A549 (cell line): ENCODE data around the gene GPR61. TPM values are rescaled to one million over a fixed set of nuclear protein-coding genes. Genes with fewer than 3 reads are reported as not detected.

Source experiments
- ATAC-seq, 2 experiments: fragments of 200-7000 bp in 1 of 2; fragments of >200 bp in 1 of 2; cut with Nextera tagmentation in 1 of 2; cut with Tn5 transposase in 1 of 2; 3 replicates each; pipeline versions ENCODE4 v1.8.0 to v1.9.1; 2018 to 2020; ENCODE audit warnings: mild to moderate bottlenecking in 1 of 2, moderate library complexity in 1 of 2
- CTCF ChIA-PET: fragments of 300-600 bp; sonication (Branson Sonifier 250); formaldehyde crosslinking; extraction: SDS; loops from one replicate; lab custom pipeline; 2021; ENCODE audit warnings: antibody characterized with exemption, inconsistent platforms; lab: Yijun Ruan, JAX
- POLR2A ChIA-PET: fragments of 350-600 bp; formaldehyde crosslinking; extraction: SDS; loops from one replicate; lab custom pipeline; 2021; ENCODE audit warnings: antibody characterized with exemption, inconsistent platforms; lab: Yijun Ruan, JAX
- DNase-seq, 2 experiments: peaks; one replicate each; pipeline versions ENCODE4 v3.0.0 to v3.0.0-alpha.2; 2011 to 2016; ENCODE audit warnings: low read depth in 1 of 2, low spot score in 1 of 2
- FAIRE-seq: peaks from 2 replicates; lab custom pipeline; 2011; peaks lifted over from hg19 to GRCh38; lab: Jason Lieb, UNC
- H3K27ac ChIP-seq, 2 experiments: fragments of >200 bp; sonication (Bioruptor Twin); formaldehyde crosslinking; 3 replicates each; pipeline ENCODE4 v1.5.1; 2016 to 2017
- H3K4me1 ChIP-seq: fragments of >200 bp; sonication (Bioruptor Twin); formaldehyde crosslinking; 3 replicates; pipeline ENCODE4 v1.6.1; 2016
- H3K4me2 ChIP-seq: fragments of >200 bp; sonication (Bioruptor Twin); formaldehyde crosslinking; 3 replicates; pipeline ENCODE4 v1.6.1; 2016
- H3K4me3 ChIP-seq: fragments of >200 bp; sonication (Bioruptor Twin); formaldehyde crosslinking; 3 replicates; pipeline ENCODE4 v1.5.1; 2016
- H3K9me3 ChIP-seq: fragments of >200 bp; sonication (Bioruptor Twin); formaldehyde crosslinking; 3 replicates; pipeline ENCODE4 v1.6.1; 2016
- CBX2 ChIP-seq: fragments of 200-600 bp; sonication (generic); IDR thresholded peaks from 2 replicates; pipeline ENCODE4 v1.6.1; 2016; ENCODE audit warnings: low read depth, mild to moderate bottlenecking, borderline replicate concordance
- CHD2 ChIP-seq: fragments of 150-350 bp; IDR thresholded peaks from 2 replicates; pipeline ENCODE4 v1.6.1; 2014; ENCODE audit warnings: low read length; ENCODE audit not compliant: partially characterized antibody
- EHF ChIP-seq: fragments of 250-450 bp; sonication (Bioruptor Pico); IDR thresholded peaks from 2 replicates; pipeline ENCODE4 v1.5.0; 2020; ENCODE audit warnings: mild to moderate bottlenecking
- EP300 ChIP-seq, 2 experiments: fragments of >200 bp; sonication (Bioruptor Twin); formaldehyde crosslinking; IDR thresholded peaks; 2 replicates in 1 of 2; 3 replicates in 1 of 2; pipeline ENCODE4 v1.6.1; 2016 to 2017
- ESRRA ChIP-seq: fragments of 150-350 bp; IDR thresholded peaks from 2 replicates; pipeline ENCODE4 v1.6.1; 2014; ENCODE audit warnings: mild to moderate bottlenecking, low read length, borderline replicate concordance
- FOSL2 ChIP-seq, 2 experiments: fragments of 450-650 bp in 1 of 2; fragments of >200 bp in 1 of 2; sonication (Bioruptor Twin) in 1 of 2; formaldehyde crosslinking; IDR thresholded peaks; 2 replicates each; pipeline versions ENCODE4 v1.5.0 to v1.6.1; 2016 to 2020; ENCODE audit warnings: mild to moderate bottlenecking in 1 of 2, moderate library complexity in 1 of 2
- FOXS1 ChIP-seq: fragments of 250-450 bp; sonication (Bioruptor Pico); IDR thresholded peaks from 2 replicates; pipeline ENCODE4 v1.5.0; 2020; ENCODE audit warnings: mild to moderate bottlenecking, moderate library complexity
- GATA3 ChIP-seq: IDR thresholded peaks from 2 replicates; pipeline ENCODE4 v1.6.1; 2012; ENCODE audit warnings: borderline replicate concordance
- HOXB13 ChIP-seq: fragments of 250-450 bp; sonication (Bioruptor Pico); IDR thresholded peaks from 2 replicates; pipeline ENCODE4 v1.5.0; 2020; ENCODE audit warnings: low read depth, mild to moderate bottlenecking, moderate library complexity
- MAFK ChIP-seq: fragments of 450-650 bp; IDR thresholded peaks from 2 replicates; pipeline ENCODE4 v1.6.1; 2014; ENCODE audit not compliant: partially characterized antibody
- MYC ChIP-seq: IDR thresholded peaks from 2 replicates; pipeline ENCODE4 v1.6.1; 2012; ENCODE audit warnings: mild to moderate bottlenecking, inconsistent platforms, low read length, improper control_type of control experiment, borderline replicate concordance
- NR3C1 ChIP-seq: fragments of >200 bp; sonication (Bioruptor Twin); formaldehyde crosslinking; IDR thresholded peaks from 3 replicates; pipeline ENCODE4 v1.6.1; 2017
- POLR2A ChIP-seq: IDR thresholded peaks from 2 replicates; pipeline ENCODE4 v1.6.1; 2012; ENCODE audit warnings: mild to moderate bottlenecking, low read length
- RAD21 ChIP-seq, 2 experiments: fragments of >200 bp in 1 of 2; sonication (Bioruptor Twin) in 1 of 2; formaldehyde crosslinking in 1 of 2; IDR thresholded peaks in 1 of 2; conservative IDR thresholded peaks in 1 of 2; 2 replicates in 1 of 2; 3 replicates in 1 of 2; pipeline ENCODE4 v1.6.1; 2012 to 2018; ENCODE audit warnings: inconsistent platforms in 1 of 2
- RFX5 ChIP-seq: fragments of 450-650 bp; IDR thresholded peaks from 2 replicates; pipeline ENCODE4 v1.7.1; 2014; ENCODE audit warnings: antibody characterized with exemption, mild to moderate bottlenecking, moderate library complexity
- SMC3 ChIP-seq: fragments of >200 bp; sonication (Bioruptor Twin); formaldehyde crosslinking; IDR thresholded peaks from 3 replicates; pipeline ENCODE4 v1.6.1; 2018; ENCODE audit warnings: inconsistent platforms
- ZFP36 ChIP-seq: fragments of 450-650 bp; IDR thresholded peaks from 2 replicates; pipeline ENCODE4 v1.6.1; 2014; ENCODE audit warnings: borderline replicate concordance; ENCODE audit not compliant: partially characterized antibody
- ZSCAN20 ChIP-seq: fragments of 250-450 bp; sonication (Bioruptor Pico); IDR thresholded peaks from 2 replicates; pipeline ENCODE4 v1.8.0; 2022; ENCODE audit warnings: mild to moderate bottlenecking, moderate library complexity
- WGBS: methylation state at CpG from one replicate; pipeline ENCODE4 v1.1.6; 2017; ENCODE audit errors: missing lambda C conversion rate; 5-methylcytosine and 5-hydroxymethylcytosine counted together
- polyA plus RNA-seq, 4 experiments: library from polyadenylated mRNA; depleted of rRNA in 3 of 4; stranded (reverse); fragments of >200 nt; fragmentation: RNase III in 1 of 4; extraction: RNeasy Plus Mini Kit Qiagen cat#74134 plus additional on column Dnase treatment in 1 of 4; gene quantifications; 2 replicates in 3 of 4; 3 replicates in 1 of 4; pipeline ENCODE4 v1.2.3, GENCODE V29; 2011 to 2017
- TF ChIP-seq, protein P1 (sequence below): fragments of >200 bp; sonication (Bioruptor Twin); formaldehyde crosslinking; IDR thresholded peaks from 3 replicates; pipeline ENCODE4 v1.5.1; 2016
- TF ChIP-seq, protein P2 (sequence below): fragments of 250-450 bp; sonication (Bioruptor Pico); IDR thresholded peaks from 2 replicates; pipeline ENCODE4 v1.5.0; 2020; ENCODE audit warnings: low read depth, mild to moderate bottlenecking, moderate library complexity
- TF ChIP-seq, protein P3 (sequence below): IDR thresholded peaks from 2 replicates; pipeline ENCODE4 v1.6.1; 2012

Gene GPR61
- polyA plus RNA-seq, 2 of the 4 experiments (the other 2 are of a cell fraction): 0.14 TPM; not detected in 1

DNA sequence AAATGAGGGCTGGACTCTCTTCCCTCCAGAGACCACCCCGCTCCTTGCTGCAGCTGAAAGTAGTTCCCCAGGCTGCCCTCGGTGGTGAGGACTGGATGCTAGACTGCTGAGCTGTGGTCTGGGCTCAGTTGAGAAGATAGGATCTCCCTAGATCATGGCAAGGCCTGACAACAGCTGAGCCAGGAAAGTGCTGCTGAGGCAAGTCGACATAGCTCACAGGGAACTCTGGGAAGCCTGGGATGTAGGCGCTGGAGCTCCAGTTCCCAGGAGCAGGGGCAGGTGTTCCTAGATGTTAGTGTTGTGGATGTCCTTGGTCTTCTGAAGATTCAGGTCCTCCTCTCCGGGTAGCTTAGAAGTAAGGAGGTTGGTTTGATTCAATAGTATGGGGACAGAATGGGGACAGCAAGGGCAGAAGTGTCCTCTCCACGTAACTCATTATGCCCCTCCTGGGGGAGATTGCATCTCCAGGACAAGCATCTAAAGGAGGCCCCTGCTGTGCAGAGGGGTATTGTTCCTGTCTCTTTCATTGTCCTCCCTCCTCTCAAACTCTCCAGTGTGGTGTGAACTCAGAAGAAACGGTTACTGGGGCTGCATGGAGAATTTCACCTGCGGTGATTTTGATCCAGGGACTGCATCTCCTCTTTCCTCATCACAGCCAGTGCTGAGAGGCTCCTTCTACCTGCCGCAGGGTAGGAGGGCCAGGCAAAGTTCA is 42.1 kb upstream of the GPR61 start (continued):
- TF ChIP-seq ESRRA: no peak
- no peak for TF ChIP-seq MAFK
- TF ChIP-seq, protein P1, sequence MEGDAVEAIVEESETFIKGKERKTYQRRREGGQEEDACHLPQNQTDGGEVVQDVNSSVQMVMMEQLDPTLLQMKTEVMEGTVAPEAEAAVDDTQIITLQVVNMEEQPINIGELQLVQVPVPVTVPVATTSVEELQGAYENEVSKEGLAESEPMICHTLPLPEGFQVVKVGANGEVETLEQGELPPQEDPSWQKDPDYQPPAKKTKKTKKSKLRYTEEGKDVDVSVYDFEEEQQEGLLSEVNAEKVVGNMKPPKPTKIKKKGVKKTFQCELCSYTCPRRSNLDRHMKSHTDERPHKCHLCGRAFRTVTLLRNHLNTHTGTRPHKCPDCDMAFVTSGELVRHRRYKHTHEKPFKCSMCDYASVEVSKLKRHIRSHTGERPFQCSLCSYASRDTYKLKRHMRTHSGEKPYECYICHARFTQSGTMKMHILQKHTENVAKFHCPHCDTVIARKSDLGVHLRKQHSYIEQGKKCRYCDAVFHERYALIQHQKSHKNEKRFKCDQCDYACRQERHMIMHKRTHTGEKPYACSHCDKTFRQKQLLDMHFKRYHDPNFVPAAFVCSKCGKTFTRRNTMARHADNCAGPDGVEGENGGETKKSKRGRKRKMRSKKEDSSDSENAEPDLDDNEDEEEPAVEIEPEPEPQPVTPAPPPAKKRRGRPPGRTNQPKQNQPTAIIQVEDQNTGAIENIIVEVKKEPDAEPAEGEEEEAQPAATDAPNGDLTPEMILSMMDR: no peak

DNA sequence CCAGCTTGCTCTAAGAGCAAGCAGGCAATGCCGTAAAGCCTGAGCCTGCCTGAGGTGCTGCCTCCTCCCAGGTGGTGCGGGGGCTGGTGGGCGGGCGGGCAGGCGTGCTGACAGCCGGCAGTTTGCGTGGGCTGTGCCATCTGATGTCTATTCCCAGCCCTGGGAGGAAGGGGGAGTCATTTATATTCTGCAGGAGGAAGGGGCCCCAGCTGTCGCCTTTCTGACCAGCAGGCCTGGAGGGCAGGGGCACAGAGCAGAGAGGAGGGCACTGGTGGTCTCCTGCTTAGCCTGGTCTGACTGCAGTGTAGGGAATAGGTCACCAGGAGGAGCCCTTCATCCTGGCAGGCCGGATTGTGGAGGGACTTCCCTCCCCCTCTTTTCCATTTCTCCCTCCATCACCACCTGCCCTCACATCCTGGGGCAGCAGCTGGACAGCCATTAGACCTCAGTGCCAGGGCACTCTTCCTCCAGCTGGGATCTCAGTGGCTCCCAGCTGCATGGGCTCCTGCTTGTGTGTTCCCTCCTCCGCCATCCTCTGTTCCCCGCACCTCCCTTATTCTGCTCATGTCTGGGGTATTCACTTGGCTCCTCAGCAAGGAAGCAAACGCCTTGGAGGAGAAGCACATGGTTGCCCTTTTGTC is 41.4 kb upstream of the GPR61 start:
- FAIRE-seq (no peak), DNase-seq (peak; percentile 28 to 31), ATAC-seq (peak in 1 of 2 experiments; percentile 48; a peak in 3 of 6 replicates)
- ChIA-PET POLR2A (no interaction called here), CTCF (interaction anchor here (1.1 to 23.6 kb wide), 8 partner anchors 9 to 42 kb away, joined by 3 to 749 read pairs (median 26); partner anchors contain the start of genes AMIGO1, ATXN7L2 and GPR61)
- H3K4me1 ChIP-seq: peaks cover 6% of the 10 kb centered on the region; the same call in 1 of the 3 replicates
- WGBS: 72% methylated on average over 5 of the region's 12 CpGs
- H3K9me3 ChIP-seq: no peaks in the 10 kb centered on the region
- TF ChIP-seq ZSCAN20: no peak
- TF ChIP-seq EP300 (IDR thresholded peaks at IDR 0.05): no peak
- no peak for TF ChIP-seq MAFK
- no peak for TF ChIP-seq FOXS1 (CRISPR knock-in tag)
- TF ChIP-seq CHD2: no peak
- TF ChIP-seq CBX2: no peak
- TF ChIP-seq, protein P1: peak; percentile 37
- TF ChIP-seq, protein P2, sequence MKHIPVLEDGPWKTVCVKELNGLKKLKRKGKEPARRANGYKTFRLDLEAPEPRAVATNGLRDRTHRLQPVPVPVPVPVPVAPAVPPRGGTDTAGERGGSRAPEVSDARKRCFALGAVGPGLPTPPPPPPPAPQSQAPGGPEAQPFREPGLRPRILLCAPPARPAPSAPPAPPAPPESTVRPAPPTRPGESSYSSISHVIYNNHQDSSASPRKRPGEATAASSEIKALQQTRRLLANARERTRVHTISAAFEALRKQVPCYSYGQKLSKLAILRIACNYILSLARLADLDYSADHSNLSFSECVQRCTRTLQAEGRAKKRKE: no peak
- no peak for TF ChIP-seq MYC
- TF ChIP-seq NR3C1: no peak
- TF ChIP-seq, protein P3, sequence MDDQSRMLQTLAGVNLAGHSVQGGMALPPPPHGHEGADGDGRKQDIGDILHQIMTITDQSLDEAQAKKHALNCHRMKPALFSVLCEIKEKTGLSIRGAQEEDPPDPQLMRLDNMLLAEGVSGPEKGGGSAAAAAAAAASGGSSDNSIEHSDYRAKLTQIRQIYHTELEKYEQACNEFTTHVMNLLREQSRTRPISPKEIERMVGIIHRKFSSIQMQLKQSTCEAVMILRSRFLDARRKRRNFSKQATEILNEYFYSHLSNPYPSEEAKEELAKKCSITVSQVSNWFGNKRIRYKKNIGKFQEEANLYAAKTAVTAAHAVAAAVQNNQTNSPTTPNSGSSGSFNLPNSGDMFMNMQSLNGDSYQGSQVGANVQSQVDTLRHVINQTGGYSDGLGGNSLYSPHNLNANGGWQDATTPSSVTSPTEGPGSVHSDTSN: no peak
- no peak for TF ChIP-seq FOSL2 (IDR thresholded peaks at IDR 0.05)
- no peak for TF ChIP-seq FOSL2 (CRISPR knock-in tag; IDR thresholded peaks at IDR 0.05)
- TF ChIP-seq RAD21 (conservative IDR thresholded peaks at IDR 0.05 in 1 of 2, IDR thresholded peaks at IDR 0.05 in 1 of 2): peak; percentile 26 to 34; a peak in 3 of 5 replicates
- TF ChIP-seq RFX5: no peak
- TF ChIP-seq SMC3: peak; percentile 44
- TF ChIP-seq POLR2A: no peak
- TF ChIP-seq GATA3: no peak
- TF ChIP-seq HOXB13 (CRISPR knock-in tag): no peak
- TF ChIP-seq ZFP36: no peak
- TF ChIP-seq EHF (CRISPR knock-in tag): no peak
- H3K4me3 ChIP-seq: no peak overlapping the region
- H3K4me2 ChIP-seq: no peak overlapping the region
- no peak overlapping the region for H3K27ac ChIP-seq
